PFSK-1 (cell line): ENCODE results near the gene NODAL.

Source experiments
- FOXP2 ChIP-seq: optimal IDR thresholded peaks from 2 replicates; pipeline ENCODE3; 2011; ENCODE audit warnings: borderline replicate concordance, control low read depth, inconsistent platforms; ENCODE audit not compliant: insufficient read depth; ENCODE audit errors: extremely low read length, extremely low read depth
- POLR2AphosphoS5 ChIP-seq: IDR thresholded peaks from 2 replicates; pipeline ENCODE4 v1.6.1; 2012; ENCODE audit warnings: low read depth, mild to moderate bottlenecking, control low read depth, low read length, moderate library complexity
- SIN3A ChIP-seq: IDR thresholded peaks from 2 replicates; pipeline ENCODE4 v1.6.1; 2012; ENCODE audit warnings: mild to moderate bottlenecking, low read length, moderate library complexity, borderline replicate concordance; ENCODE audit not compliant: insufficient read depth
- TAF1 ChIP-seq: IDR thresholded peaks from 2 replicates; pipeline ENCODE4 v1.6.1; 2012; ENCODE audit warnings: low read length, control low read depth, borderline replicate concordance; ENCODE audit not compliant: insufficient read depth
- TF ChIP-seq, protein P1 (sequence below), 2 experiments: IDR thresholded peaks; 2 replicates each; pipeline versions ENCODE4 v1.6.1 to v1.8.0; 2011 to 2012; ENCODE audit warnings: low read depth in 2 of 2, low read length in 2 of 2, control low read depth in 1 of 2, inconsistent platforms in 1 of 2, mild to moderate bottlenecking in 1 of 2, moderate library complexity in 1 of 2; ENCODE audit not compliant: insufficient read depth in 1 of 2

NODAL gene

DNA sequence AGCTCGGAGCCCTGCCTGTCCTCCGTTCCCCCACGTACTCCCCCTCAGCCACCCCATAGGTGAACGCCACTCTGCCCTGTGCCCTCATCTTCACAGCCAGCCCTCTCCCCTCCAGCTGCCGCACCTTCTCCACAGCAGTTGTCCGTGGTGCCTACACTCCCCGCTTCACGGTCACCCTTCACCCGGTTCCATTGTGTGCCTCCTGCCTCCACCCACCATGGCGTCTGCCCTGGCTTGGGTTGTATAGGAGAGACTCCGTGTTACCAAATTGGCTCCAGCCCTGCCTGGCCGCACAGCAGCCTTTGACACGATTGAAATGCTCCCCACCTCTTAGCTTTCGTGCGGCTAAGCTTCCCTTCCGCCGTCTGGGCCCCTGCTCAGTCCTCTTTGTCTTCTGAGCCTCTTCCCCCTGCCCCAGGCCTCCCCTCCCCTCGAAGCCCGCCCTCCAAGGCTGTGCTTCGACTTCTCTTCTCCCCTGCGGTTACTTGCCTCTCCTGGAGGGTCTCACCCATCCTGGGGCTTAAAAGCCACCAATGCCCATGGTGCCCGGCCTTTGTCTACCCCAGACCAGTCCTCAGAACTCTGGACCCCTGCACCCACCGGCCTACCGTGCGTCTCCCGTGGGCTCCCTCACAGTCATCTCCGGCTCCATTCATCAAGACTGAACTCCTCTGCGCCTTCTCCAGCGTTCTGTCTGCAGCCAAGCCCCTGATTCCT lies 18.5 kb upstream of the NODAL start:
- TF ChIP-seq POLR2AphosphoS5 (no peak), SIN3A (no peak), FOXP2 (no peak), TAF1 (no peak)
- TF ChIP-seq, protein P1, sequence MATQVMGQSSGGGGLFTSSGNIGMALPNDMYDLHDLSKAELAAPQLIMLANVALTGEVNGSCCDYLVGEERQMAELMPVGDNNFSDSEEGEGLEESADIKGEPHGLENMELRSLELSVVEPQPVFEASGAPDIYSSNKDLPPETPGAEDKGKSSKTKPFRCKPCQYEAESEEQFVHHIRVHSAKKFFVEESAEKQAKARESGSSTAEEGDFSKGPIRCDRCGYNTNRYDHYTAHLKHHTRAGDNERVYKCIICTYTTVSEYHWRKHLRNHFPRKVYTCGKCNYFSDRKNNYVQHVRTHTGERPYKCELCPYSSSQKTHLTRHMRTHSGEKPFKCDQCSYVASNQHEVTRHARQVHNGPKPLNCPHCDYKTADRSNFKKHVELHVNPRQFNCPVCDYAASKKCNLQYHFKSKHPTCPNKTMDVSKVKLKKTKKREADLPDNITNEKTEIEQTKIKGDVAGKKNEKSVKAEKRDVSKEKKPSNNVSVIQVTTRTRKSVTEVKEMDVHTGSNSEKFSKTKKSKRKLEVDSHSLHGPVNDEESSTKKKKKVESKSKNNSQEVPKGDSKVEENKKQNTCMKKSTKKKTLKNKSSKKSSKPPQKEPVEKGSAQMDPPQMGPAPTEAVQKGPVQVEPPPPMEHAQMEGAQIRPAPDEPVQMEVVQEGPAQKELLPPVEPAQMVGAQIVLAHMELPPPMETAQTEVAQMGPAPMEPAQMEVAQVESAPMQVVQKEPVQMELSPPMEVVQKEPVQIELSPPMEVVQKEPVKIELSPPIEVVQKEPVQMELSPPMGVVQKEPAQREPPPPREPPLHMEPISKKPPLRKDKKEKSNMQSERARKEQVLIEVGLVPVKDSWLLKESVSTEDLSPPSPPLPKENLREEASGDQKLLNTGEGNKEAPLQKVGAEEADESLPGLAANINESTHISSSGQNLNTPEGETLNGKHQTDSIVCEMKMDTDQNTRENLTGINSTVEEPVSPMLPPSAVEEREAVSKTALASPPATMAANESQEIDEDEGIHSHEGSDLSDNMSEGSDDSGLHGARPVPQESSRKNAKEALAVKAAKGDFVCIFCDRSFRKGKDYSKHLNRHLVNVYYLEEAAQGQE (IDR thresholded peaks at IDR 0.05; ENCODE audit: insufficient read depth in 1 of 2, low read depth in 2 of 2, low read length in 2 of 2), result no peak

- TF ChIP-seq POLR2AphosphoS5 (no peak), SIN3A (no peak)
- TF ChIP-seq, protein P1 (IDR thresholded peaks at IDR 0.05; ENCODE audit: insufficient read depth in 1 of 2, low read depth in 2 of 2, low read length in 2 of 2), result no peak
Measured at GRCh38 chr10:70459061-70459773, 17.7 kb upstream of the NODAL start.

DNA sequence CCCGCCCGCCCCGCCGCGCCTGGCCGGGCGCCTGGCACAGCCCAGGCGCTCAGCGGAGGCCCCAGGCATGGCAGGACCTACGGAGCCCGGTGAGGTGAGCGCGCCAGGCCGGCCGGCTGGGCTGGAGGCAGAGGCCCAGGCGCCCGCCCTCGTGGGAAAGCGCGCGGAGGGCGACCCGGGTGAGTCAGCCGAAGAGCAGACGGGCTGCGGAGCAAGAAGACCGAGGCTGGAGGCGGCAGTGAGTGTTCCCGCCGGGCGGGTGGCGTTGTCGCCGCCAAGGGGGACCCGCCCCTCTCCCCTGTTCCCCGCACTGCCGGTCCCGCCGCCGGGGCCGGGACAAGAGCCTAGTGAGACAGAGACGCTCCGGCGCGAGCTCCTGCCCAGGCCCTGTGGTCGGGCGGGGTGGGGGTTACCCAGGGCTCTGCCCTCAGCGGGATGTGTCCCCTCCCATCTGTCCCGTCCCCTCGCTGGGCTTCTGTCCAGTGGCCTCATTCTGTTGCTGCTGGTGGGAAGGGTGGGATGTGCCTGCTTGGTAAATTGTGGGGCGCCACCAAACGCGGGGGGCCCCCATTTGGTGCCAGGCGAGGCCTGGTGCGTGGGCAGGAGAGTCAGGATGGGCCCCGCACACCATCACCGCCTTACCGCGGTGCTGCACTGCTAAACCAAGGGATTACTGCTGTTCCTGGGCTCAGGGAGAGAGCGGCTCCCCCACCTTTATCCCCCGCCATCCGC lies 17.0 kb upstream of the NODAL start:
- TF ChIP-seq, protein P1 (IDR thresholded peaks at IDR 0.05; ENCODE audit: insufficient read depth in 1 of 2, low read depth in 2 of 2, low read length in 2 of 2), result no peak
- TF ChIP-seq FOXP2 (no peak), POLR2AphosphoS5 (no peak), TAF1 (no peak), SIN3A (no peak)

GRCh38 chr10:70457759-70458305 lies 16.4 kb upstream of the NODAL start:
- TF ChIP-seq, protein P1 (IDR thresholded peaks at IDR 0.05; ENCODE audit: insufficient read depth in 1 of 2, low read depth in 2 of 2, low read length in 2 of 2), result no peak
- TF ChIP-seq TAF1, result no peak
- no peak for TF ChIP-seq FOXP2
- TF ChIP-seq SIN3A, result no peak
- TF ChIP-seq POLR2AphosphoS5, result no peak
